PC-9 (cell line): Measurements from ENCODE around the gene SLC39A10.

ENCODE experiments used
- CTCF ChIP-seq: fragments of 200-600 bp; sonication (generic); conservative IDR thresholded peaks from 2 replicates; pipeline ENCODE4 v1.6.1; 2017; ENCODE audit warnings: mixed run types, antibody characterized with exemption, mild to moderate bottlenecking, moderate library complexity
- EZH2 ChIP-seq: fragments of 200-600 bp; sonication (generic); IDR thresholded peaks from 2 replicates; pipeline ENCODE4 v1.8.0; 2017; ENCODE audit warnings: antibody characterized with exemption, low read depth

DNA sequence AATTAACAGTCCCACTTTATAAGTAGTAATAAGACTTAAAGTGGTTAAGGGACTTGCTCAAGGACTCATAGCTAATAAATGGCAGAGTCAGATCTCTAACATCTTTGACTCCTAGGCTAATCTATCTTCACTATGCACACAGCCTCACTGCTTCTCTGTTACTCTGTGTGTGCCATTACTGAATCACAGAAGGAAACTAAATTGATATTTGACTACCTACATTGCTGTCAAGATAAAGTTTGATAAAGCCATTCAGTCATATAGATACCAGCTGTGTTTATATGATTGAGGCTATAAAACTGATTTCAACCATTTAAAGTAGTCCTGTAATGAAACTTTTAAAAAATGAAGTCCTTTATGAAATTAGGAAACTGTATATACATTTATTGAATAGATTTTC is 10.9 kb downstream of the SLC39A10 start:
- TF ChIP-seq EZH2, result no peak
- TF ChIP-seq CTCF, result no peak
